ENCODE data around the gene PPM1J. TPM values are rescaled to one million over a fixed set of nuclear protein-coding genes. Genes with fewer than 3 reads are reported as not detected.

The PPM1J gene
- total and polyA plus RNA-seq, 2 of the 13 experiments (the other 11 are each of a cell fraction or from before 2014, with no cell fraction given) = 0.07 to 0.22 TPM

DNA sequence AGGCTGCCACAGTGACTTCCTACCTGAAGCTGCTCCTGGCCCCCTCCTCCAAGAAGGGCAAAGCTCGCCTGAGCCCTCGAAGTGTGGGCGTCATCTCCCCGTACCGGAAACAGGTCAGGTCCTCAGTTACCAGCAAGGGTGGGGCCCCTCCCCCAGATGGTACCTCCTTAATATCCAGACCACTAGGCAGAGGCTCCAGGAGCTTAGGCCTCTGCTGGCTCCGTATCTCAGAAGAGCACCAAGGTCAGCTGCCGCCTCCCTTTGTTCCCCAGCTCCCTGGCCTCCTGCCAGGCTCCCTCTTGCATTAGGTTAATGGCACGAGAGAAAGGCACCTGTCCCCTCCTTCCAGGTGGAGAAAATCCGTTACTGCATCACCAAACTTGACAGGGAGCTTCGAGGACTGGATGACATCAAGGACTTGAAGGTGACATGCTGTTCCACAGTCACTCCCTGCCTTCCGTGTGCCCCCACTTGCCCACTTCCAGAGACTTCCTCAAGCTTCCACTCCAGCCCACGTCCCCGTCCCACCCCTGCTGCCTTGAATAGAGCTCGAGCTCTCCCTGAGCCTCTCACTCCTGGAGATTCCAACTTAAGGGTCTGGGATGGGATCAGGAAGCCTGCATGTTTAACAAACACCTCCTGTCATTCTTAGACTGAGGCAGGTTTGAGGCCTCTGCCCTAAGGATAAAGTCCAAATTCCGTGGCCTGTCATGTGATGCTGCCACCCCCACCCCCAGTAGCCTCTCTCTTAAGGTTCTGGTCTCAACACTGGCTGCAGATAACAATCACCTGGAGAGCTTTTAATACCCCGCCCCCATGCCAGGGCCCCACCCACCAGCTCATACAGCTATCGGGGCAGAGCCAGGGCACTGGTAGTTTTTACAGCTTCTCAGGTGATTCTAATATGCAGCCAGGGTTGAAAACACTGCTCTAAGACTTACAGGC lies 16.5 kb downstream of the PPM1J start (continued):
- TF ChIP-seq, protein P1, sequence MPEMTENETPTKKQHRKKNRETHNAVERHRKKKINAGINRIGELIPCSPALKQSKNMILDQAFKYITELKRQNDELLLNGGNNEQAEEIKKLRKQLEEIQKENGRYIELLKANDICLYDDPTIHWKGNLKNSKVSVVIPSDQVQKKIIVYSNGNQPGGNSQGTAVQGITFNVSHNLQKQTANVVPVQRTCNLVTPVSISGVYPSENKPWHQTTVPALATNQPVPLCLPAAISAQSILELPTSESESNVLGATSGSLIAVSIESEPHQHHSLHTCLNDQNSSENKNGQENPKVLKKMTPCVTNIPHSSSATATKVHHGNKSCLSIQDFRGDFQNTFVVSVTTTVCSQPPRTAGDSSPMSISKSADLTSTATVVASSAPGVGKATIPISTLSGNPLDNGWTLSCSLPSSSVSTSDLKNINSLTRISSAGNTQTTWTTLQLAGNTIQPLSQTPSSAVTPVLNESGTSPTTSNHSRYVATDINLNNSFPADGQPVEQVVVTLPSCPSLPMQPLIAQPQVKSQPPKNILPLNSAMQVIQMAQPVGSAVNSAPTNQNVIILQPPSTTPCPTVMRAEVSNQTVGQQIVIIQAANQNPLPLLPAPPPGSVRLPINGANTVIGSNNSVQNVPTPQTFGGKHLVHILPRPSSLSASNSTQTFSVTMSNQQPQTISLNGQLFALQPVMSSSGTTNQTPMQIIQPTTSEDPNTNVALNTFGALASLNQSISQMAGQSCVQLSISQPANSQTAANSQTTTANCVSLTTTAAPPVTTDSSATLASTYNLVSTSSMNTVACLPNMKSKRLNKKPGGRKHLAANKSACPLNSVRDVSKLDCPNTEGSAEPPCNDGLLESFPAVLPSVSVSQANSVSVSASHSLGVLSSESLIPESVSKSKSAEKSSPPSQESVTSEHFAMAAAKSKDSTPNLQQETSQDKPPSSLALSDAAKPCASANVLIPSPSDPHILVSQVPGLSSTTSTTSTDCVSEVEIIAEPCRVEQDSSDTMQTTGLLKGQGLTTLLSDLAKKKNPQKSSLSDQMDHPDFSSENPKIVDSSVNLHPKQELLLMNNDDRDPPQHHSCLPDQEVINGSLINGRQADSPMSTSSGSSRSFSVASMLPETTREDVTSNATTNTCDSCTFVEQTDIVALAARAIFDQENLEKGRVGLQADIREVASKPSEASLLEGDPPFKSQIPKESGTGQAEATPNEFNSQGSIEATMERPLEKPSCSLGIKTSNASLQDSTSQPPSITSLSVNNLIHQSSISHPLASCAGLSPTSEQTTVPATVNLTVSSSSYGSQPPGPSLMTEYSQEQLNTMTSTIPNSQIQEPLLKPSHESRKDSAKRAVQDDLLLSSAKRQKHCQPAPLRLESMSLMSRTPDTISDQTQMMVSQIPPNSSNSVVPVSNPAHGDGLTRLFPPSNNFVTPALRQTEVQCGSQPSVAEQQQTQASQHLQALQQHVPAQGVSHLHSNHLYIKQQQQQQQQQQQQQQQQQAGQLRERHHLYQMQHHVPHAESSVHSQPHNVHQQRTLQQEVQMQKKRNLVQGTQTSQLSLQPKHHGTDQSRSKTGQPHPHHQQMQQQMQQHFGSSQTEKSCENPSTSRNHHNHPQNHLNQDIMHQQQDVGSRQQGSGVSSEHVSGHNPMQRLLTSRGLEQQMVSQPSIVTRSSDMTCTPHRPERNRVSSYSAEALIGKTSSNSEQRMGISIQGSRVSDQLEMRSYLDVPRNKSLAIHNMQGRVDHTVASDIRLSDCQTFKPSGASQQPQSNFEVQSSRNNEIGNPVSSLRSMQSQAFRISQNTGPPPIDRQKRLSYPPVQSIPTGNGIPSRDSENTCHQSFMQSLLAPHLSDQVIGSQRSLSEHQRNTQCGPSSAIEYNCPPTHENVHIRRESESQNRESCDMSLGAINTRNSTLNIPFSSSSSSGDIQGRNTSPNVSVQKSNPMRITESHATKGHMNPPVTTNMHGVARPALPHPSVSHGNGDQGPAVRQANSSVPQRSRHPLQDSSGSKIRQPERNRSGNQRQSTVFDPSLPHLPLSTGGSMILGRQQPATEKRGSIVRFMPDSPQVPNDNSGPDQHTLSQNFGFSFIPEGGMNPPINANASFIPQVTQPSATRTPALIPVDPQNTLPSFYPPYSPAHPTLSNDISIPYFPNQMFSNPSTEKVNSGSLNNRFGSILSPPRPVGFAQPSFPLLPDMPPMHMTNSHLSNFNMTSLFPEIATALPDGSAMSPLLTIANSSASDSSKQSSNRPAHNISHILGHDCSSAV (CRISPR knock-in tag; IDR thresholded peaks at IDR 0.05; ENCODE audit: borderline replicate concordance) = no peak
- TF ChIP-seq, protein P2, sequence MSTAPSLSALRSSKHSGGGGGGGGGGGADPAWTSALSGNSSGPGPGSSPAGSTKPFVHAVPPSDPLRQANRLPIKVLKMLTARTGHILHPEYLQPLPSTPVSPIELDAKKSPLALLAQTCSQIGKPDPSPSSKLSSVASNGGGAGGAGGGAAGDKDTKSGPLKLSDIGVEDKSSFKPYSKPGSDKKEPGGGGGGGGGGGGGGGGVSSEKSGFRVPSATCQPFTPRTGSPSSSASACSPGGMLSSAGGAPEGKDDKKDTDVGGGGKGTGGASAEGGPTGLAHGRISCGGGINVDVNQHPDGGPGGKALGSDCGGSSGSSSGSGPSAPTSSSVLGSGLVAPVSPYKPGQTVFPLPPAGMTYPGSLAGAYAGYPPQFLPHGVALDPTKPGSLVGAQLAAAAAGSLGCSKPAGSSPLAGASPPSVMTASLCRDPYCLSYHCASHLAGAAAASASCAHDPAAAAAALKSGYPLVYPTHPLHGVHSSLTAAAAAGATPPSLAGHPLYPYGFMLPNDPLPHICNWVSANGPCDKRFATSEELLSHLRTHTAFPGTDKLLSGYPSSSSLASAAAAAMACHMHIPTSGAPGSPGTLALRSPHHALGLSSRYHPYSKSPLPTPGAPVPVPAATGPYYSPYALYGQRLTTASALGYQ (CRISPR knock-in tag; IDR thresholded peaks at IDR 0.05) = no peak
- TF ChIP-seq ZBTB1 (CRISPR knock-in tag; IDR thresholded peaks at IDR 0.05; ENCODE audit: borderline replicate concordance) (no peak), BORCS8-MEF2B (CRISPR knock-in tag; IDR thresholded peaks at IDR 0.05) (no peak), FOXM1 (CRISPR knock-in tag; IDR thresholded peaks at IDR 0.05) (no peak), HDAC1 (CRISPR knock-in tag; IDR thresholded peaks at IDR 0.05) (peak; percentile 79), CHD2 (IDR thresholded peaks at IDR 0.05; ENCODE audit: low read depth, low read length) (peak; percentile 58; the same call in 1 of the 2 replicates), MBD4 (IDR thresholded peaks at IDR 0.05; ENCODE audit: borderline replicate concordance, low read length) (no peak), REPIN1 (CRISPR knock-in tag; IDR thresholded peaks at IDR 0.05; ENCODE audit: borderline replicate concordance, low read depth) (peak; percentile 74; the same call in 1 of the 2 replicates), ZNF674 (CRISPR knock-in tag; IDR thresholded peaks at IDR 0.05; ENCODE audit: low read depth) (no peak), MED13 (CRISPR knock-in tag; IDR thresholded peaks at IDR 0.05) (no peak), ZNF772 (CRISPR knock-in tag; IDR thresholded peaks at IDR 0.05) (no peak; the same call in 1 of the 2 replicates)
- TF ChIP-seq, protein P3, sequence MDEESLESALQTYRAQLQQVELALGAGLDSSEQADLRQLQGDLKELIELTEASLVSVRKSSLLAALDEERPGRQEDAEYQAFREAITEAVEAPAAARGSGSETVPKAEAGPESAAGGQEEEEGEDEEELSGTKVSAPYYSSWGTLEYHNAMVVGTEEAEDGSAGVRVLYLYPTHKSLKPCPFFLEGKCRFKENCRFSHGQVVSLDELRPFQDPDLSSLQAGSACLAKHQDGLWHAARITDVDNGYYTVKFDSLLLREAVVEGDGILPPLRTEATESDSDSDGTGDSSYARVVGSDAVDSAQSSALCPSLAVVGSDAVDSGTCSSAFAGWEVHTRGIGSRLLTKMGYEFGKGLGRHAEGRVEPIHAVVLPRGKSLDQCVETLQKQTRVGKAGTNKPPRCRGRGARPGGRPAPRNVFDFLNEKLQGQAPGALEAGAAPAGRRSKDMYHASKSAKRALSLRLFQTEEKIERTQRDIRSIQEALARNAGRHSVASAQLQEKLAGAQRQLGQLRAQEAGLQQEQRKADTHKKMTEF (CRISPR knock-in tag; IDR thresholded peaks at IDR 0.05) = peak; percentile 65; the same call in 1 of the 2 replicates
- TF ChIP-seq, protein P4, sequence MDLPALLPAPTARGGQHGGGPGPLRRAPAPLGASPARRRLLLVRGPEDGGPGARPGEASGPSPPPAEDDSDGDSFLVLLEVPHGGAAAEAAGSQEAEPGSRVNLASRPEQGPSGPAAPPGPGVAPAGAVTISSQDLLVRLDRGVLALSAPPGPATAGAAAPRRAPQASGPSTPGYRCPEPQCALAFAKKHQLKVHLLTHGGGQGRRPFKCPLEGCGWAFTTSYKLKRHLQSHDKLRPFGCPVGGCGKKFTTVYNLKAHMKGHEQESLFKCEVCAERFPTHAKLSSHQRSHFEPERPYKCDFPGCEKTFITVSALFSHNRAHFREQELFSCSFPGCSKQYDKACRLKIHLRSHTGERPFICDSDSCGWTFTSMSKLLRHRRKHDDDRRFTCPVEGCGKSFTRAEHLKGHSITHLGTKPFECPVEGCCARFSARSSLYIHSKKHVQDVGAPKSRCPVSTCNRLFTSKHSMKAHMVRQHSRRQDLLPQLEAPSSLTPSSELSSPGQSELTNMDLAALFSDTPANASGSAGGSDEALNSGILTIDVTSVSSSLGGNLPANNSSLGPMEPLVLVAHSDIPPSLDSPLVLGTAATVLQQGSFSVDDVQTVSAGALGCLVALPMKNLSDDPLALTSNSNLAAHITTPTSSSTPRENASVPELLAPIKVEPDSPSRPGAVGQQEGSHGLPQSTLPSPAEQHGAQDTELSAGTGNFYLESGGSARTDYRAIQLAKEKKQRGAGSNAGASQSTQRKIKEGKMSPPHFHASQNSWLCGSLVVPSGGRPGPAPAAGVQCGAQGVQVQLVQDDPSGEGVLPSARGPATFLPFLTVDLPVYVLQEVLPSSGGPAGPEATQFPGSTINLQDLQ (CRISPR knock-in tag; IDR thresholded peaks at IDR 0.05) = no peak

Measured in HepG2 (cell line).